ENCODE measurements around the gene DPH5.

DPH5 gene

GRCh38 chr1:101030881-101031280, 5.3 kb upstream of the DPH5 start:
- DNase-seq: no peak

DNA sequence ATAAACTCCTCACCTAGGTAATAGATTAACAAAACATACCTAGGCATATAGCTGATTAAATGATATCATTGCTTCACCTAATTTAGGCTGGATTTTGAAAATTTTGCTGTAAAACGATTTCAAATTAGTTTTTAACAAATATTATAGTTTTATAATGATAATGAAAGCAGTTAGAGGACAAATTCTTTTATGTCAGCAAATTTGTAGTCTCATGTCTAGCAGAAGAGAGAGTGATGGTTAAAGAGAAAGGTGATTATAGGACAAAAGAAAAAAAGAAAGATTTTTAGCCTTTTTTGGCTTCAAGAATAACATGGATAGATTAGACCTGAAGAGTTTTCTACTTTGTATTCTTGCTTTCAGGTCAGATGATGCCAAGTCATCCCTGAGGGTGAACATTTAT, 3.6 kb upstream of the DPH5 start:
- DNase-seq: no peak

DNA sequence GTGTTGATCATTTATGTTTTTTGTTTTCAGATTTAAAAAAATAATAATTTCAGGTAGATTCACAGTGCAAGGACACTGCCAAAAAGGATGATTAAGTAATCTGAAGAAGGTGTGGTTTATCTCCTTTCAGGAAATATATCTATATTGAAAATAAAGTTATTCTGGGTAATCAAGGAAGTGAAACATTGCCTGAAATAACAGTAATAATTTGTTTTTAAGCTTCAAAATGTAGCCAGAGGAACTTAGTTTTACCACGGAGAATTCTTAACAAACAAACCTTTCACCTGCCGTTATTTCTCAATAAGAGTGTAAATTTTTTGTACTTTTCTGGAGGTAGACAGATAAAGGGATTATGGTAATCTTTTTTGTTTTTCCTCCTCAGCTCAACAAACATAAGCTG, 2.9 kb upstream of the DPH5 start:
- no peak for DNase-seq

- no peak for DNase-seq
These were observed 1.7 kb upstream of the DPH5 start for GRCh38 chr1:101027194-101027772.

- no peak for DNase-seq
These were observed 825 bp upstream of the DPH5 start for GRCh38 chr1:101026430-101026788.

DNA sequence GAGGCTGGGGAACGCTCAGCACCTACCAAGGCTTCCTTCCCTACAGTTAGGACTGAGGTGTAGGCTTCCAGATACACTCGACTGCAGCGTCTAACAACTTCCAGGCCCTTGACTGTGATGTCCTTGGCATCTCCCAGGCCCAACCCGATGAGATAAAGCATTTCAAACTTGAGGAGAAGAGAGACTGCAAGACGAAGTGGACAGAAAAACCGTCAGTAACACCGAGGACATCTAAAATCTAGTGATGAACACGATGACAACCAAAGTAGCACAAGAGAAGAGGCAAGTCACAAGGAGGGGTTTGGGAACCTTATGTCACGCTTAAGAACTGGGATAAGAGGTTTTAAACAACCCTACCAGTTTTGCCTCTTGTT, 314 bp downstream of the DPH5 start:
- peak; percentile 34 for DNase-seq

GRCh38 chr1:101022294-101022693, 3.3 kb downstream of the DPH5 start:
- no peak for DNase-seq

DNA sequence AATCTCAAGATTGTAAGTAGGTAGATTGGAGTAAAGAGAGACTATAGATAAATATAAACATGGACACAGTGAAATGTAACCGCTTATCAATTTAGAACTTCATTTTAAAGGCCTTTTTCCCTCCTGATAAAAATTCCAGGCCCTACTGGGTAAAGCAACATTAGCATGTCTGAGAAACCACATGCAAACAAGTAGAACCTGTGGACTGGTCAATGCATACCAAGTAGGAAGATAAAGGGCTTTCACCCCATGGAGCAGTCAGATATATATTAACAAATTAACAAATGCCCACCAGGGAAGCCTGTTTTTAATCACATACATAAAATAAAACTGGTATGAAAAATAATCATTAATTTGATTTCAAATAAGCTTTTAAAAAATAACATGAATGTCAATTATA, 8.1 kb downstream of the DPH5 start:
- no peak for DNase-seq

DNA sequence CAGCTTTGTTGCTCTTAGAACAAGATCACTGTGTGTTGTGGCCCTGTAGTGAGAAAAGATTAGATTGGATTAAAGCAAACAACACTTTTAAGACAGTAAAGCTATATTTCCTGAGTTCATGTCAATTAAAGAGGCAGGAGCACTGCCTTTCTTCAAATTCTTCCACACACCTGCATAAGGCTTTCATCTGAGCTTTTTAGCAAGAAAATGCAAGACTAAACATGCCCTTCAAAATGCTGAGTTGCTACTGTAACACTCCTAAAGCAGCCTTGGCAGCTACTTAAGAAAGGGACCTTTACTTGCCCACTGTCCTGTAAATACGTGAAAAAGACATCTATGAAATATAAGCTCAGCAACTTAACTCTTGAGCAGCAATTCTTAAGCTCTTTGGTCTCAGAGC, 11.8 kb downstream of the DPH5 start:
- no peak for DNase-seq

GRCh38 chr1:101008229-101008834, 17.3 kb downstream of the DPH5 start:
- no peak for DNase-seq

DNA sequence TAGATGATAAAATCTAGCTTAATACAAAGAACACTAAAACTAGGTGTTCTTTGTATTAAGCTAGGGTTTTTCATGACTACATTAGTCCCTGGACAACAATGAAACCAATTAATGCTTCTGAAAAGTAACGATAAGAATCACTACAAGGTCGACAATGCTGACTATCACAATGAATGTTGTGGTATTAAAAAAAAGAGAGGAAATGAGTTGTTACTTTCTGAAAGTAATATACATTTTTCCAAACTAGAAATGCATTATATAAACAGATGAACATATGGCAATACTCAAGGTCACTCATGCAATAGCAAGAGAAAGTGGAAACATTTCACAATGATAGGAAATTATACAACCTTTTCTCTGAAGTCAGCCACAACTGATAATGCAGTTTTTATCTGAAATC, 19.0 kb downstream of the DPH5 start:
- no peak for DNase-seq

DNA sequence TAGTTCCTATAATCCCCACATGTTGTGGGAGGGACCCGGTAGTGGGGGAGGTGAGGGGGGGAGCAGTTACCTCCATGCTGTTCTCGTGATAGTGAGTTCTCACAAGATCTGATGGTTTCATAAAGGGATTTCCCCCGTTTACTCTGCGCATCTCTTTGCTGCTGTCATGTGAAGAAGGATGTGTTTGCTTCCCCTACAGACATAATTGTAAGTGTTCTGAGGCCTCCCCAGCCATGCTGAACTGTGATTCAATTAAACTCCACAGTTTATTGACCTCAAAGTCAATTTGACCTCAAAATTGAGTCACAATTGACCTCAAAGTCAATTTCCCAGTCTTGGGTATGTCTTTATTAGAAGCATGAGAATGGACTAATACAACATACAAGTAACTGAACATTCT, 19.7 kb downstream of the DPH5 start:
- DNase-seq: peak; percentile 28

GRCh38 chr1:101005183-101005582, 20.4 kb downstream of the DPH5 start:
- DNase-seq: no peak

DNA sequence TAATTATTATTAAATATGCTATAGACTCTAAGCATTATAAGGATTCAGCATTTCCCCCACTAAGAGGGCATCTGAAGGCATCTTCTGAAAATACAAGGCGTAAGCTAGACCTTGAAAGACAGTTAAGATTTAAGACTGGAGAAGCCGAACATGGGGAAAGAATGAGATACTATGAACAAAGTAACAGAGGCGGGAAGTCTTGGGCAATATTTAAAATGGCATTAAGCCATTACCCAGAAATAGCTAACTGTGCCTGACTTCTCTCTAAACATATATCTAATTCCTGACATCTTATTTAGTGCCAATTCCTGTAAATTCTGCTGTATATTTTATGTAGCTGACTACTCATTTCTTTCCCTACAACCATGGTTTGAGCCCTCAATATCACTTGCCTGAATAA, 20.9 kb downstream of the DPH5 start:
- no peak for DNase-seq

GRCh38 chr1:101004061-101004460, 21.5 kb downstream of the DPH5 start:
- no peak for DNase-seq

GRCh38 chr1:101003012-101003650, 22.5 kb downstream of the DPH5 start:
- no peak for DNase-seq

DNA sequence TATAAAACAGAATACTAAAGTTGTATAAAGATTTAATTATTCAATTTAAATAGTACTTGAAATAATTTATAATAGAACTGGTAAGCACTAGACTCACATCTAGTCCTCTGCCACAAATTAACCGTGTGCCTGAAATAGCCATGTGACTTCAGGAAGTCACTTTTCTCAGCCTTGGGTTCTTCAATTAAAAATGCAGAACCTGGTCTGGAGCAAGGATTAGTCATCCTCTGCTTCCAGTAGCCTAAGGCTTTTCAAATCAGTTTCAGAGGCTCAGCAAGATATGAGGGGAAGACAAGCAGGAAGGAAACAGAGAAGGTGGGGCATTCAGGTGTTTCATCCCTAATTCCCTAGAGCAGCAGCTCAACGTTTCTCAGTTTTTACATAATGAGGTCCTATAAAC, 23.0 kb downstream of the DPH5 start:
- DNase-seq: peak; percentile 65

GRCh38 chr1:101000131-101000873, 25.3 kb downstream of the DPH5 start:
- DNase-seq: no peak

- no peak for DNase-seq
These were observed 27.2 kb downstream of the DPH5 start for GRCh38 chr1:100998426-100998825.

GRCh38 chr1:100995198-100995988, 30.2 kb downstream of the DPH5 start:
- no peak for DNase-seq

GRCh38 chr1:100989306-100990077, 36.1 kb downstream of the DPH5 start:
- peak; percentile 85 for DNase-seq

- no peak for DNase-seq
These were observed 37.5 kb downstream of the DPH5 start for GRCh38 chr1:100988121-100988520.

- DNase-seq: no peak
These were observed 42.8 kb downstream of the DPH5 start for GRCh38 chr1:100982793-100983192.

Data from EL (cell line).